NCI-H2107 treated with DMSO at 0.1 percent for 48 hours (cell line): ENCODE measurements around the gene DHX30.
"Not testable (repeated sequence)": the region's sequence is repeated elsewhere in the genome, so short reads cannot be mapped to it uniquely, and the experiment has no call there.

Source experiments
- DNase-seq: peaks from one replicate; lab custom pipeline; 2025; ENCODE audit not compliant: unreplicated experiment; lab: John Stamatoyannopoulos, UW

The DHX30 gene

GRCh38 chr3:47813551-47814177 lies 10.7 kb downstream of the DHX30 start:
- no peak for DNase-seq

- no peak for DNase-seq
Measured at GRCh38 chr3:47817609-47818008, 14.7 kb downstream of the DHX30 start.

- peak; percentile 25 for DNase-seq
Measured at GRCh38 chr3:47824541-47825473, 21.9 kb downstream of the DHX30 start.

GRCh38 chr3:47825590-47825989 lies 22.7 kb downstream of the DHX30 start:
- no peak for DNase-seq

- not testable (repeated sequence) for DNase-seq
Measured at GRCh38 chr3:47829482-47829881, 26.5 kb downstream of the DHX30 start.

GRCh38 chr3:47836986-47837385 lies 34.0 kb downstream of the DHX30 start:
- no peak for DNase-seq

- DNase-seq, result no peak
Measured at GRCh38 chr3:47838503-47838902, 35.6 kb downstream of the DHX30 start.

- DNase-seq, result no peak
Measured at GRCh38 chr3:47841786-47842349, 38.9 kb downstream of the DHX30 start.

GRCh38 chr3:47846186-47846879 lies 43.4 kb downstream of the DHX30 start:
- DNase-seq, result no peak

- DNase-seq, result no peak
Measured at GRCh38 chr3:47846880-47847248, 43.9 kb downstream of the DHX30 start.

- DNase-seq, result no peak
Measured at GRCh38 chr3:47847260-47847659, 44.3 kb downstream of the DHX30 start.

GRCh38 chr3:47847801-47848518 lies 45.0 kb downstream of the DHX30 start:
- no peak for DNase-seq

- no peak for DNase-seq
Measured at GRCh38 chr3:47848599-47849117, 45.7 kb downstream of the DHX30 start.

GRCh38 chr3:47849186-47849698 lies 46.3 kb downstream of the DHX30 start:
- no peak for DNase-seq

GRCh38 chr3:47849699-47850563 lies 47.0 kb downstream of the DHX30 start:
- DNase-seq, result no peak

GRCh38 chr3:47850564-47851410 lies 47.8 kb downstream of the DHX30 start:
- no peak for DNase-seq

- DNase-seq, result no peak
Measured at GRCh38 chr3:47851888-47852603, 49.1 kb downstream of the DHX30 start.
